Adrenal gland (tissue), 5 donors: ENCODE data around the gene EFCAB12.

ENCODE experiments used
- CTCF ChIP-seq, 6 experiments: fragments of 450-650 bp in 4 of 6; fragments of 200-600 bp in 2 of 6; sonication (generic) in 1 of 6; IDR thresholded peaks; 1 replicate in 5 of 6; 2 replicates in 1 of 6; pipeline versions ENCODE4 v1.5.1 to v1.8.0; 2016 to 2021; ENCODE audit warnings: antibody characterized with exemption in 6 of 6, mild to moderate bottlenecking in 2 of 6, moderate library complexity in 1 of 6
- POLR2A ChIP-seq, 2 donors: fragments of 450-650 bp; IDR thresholded peaks; one replicate each; pipeline ENCODE4 v1.6.1; 2017; ENCODE audit warnings: antibody characterized with exemption in 2 of 2, mild to moderate bottlenecking in 2 of 2, moderate library complexity in 1 of 2
- donor health status: DM: no; HTN: no; CAD: no.

GRCh38 chr3:129404610-129405009, 23.8 kb downstream of the EFCAB12 start:
- TF ChIP-seq CTCF (IDR thresholded peaks at IDR 0.05): no peak
- no peak for TF ChIP-seq POLR2A (IDR thresholded peaks at IDR 0.05)
